Right ventricle myocardium superior (tissue), 1 donor: ENCODE data around the gene CDCA3. TPM values are rescaled to one million over a fixed set of nuclear protein-coding genes. Genes with fewer than 3 reads are reported as not detected.
A peak's percentile ranks its signal among the peaks of the same experiment; 100 is the strongest.

Experiments
- ATAC-seq: fragments of 200-7000 bp; cut with Tn5 transposase; one replicate; pipeline ENCODE4 v1.9.1; 2020; ENCODE audit warnings: mild to moderate bottlenecking; ENCODE audit not compliant: poor library complexity
- DNase-seq: peaks from one replicate; pipeline ENCODE4 v3.0.0-alpha.2; 2020
- intact Hi-C: fragments of 100-400 bp; cut with DNase I; formaldehyde crosslinking; loops from one replicate; pipeline ENCODE4 v1.11.2; 2022
- total RNA-seq: library from RNA; stranded (reverse); fragmentation: NEBNext Ultra II Directional; extraction: Animal tissue kit (Norgen Biotek cat#: 25700); gene quantifications from one replicate; pipeline ENCODE4 v1.2.1, GENCODE V29; 2021
- donor health status: DM: no; HTN: yes; CAD: no; lungs with severe emphysema.

CDCA3 gene
- total RNA-seq, 1 donor from 2014 or later: 1.3 TPM

- intact Hi-C loops: no loop called here
- DNase-seq: no peak
- no peak for ATAC-seq
Observed at GRCh38 chr12:6839482-6840201, 11.4 kb downstream of the CDCA3 start.

- ATAC-seq (no peak), DNase-seq (no peak)
- intact Hi-C loops: no loop called here
Observed at GRCh38 chr12:6838854-6839253, 12.2 kb downstream of the CDCA3 start.

- no peak for ATAC-seq
- peak; percentile 23 for DNase-seq
- intact Hi-C loops: no loop called here
Observed at GRCh38 chr12:6837370-6838060, 13.6 kb downstream of the CDCA3 start.

- intact Hi-C loops: no loop called here
- ATAC-seq: no peak
- peak; percentile 22 for DNase-seq
Observed at GRCh38 chr12:6836851-6837250, 14.2 kb downstream of the CDCA3 start.

- DNase-seq: no peak
- intact Hi-C loops: no loop called here
- ATAC-seq: no peak
Observed at GRCh38 chr12:6834873-6835272, 16.2 kb downstream of the CDCA3 start.

- no peak for DNase-seq
- ATAC-seq: no peak
- intact Hi-C loops: no loop called here
Observed at GRCh38 chr12:6834254-6834653, 16.8 kb downstream of the CDCA3 start.

GRCh38 chr12:6833189-6833890 lies 17.7 kb downstream of the CDCA3 start:
- no peak for DNase-seq
- ATAC-seq: peak; percentile 36
- intact Hi-C loops: no loop called here

- DNase-seq: no peak
- intact Hi-C loops: no loop called here
Observed at GRCh38 chr12:6832125-6832524, 19.0 kb downstream of the CDCA3 start.

GRCh38 chr12:6831450-6831995 lies 19.6 kb downstream of the CDCA3 start:
- intact Hi-C loops: no loop called here
- DNase-seq: no peak
- ATAC-seq: no peak

More at GRCh38 chr12:6832125-6832524, 19.0 kb downstream of the CDCA3 start:
- ATAC-seq: no peak

GRCh38 chr12:6830999-6831398 lies 20.1 kb downstream of the CDCA3 start:
- DNase-seq (no peak), ATAC-seq (no peak)
- intact Hi-C loops: no loop called here

GRCh38 chr12:6830286-6830890 lies 20.7 kb downstream of the CDCA3 start:
- ATAC-seq: no peak
- intact Hi-C loops: no loop called here
- no peak for DNase-seq

- DNase-seq (no peak), ATAC-seq (peak; percentile 4)
- intact Hi-C loops: loop anchor here (5.0 kb wide), 2 partner anchors 77 to 92 kb away; partner anchors contain the start of gene MLF2
Observed at GRCh38 chr12:6829536-6830220, 21.4 kb downstream of the CDCA3 start.

GRCh38 chr12:6828781-6829535 lies 22.1 kb downstream of the CDCA3 start:
- peak; percentile 54 for DNase-seq
- intact Hi-C loops: loop anchor here (5.0 kb wide), 2 partner anchors 77 to 92 kb away; partner anchors contain the start of gene MLF2
- peak; percentile 32 for ATAC-seq

GRCh38 chr12:6827982-6828780 lies 22.9 kb downstream of the CDCA3 start, which contains the start of gene P3H3:
Gene P3H3, plus strand, starts transcription at chr12:6828407. Its CDS starts 34 bp downstream, at chr12:6828441.
- peak; percentile 58 for DNase-seq
- ATAC-seq: peak; percentile 33
- intact Hi-C loops: loop anchor here (5.0 kb wide), 2 partner anchors 76 to 91 kb away; partner anchors contain the start of gene MLF2

- intact Hi-C loops: loop anchor here (5.0 kb wide), 2 partner anchors 75 to 90 kb away; partner anchors contain the start of gene MLF2
- ATAC-seq (peak; percentile 66), DNase-seq (peak; percentile 92)
Observed at GRCh38 chr12:6827437-6827911, 23.6 kb downstream of the CDCA3 start.

GRCh38 chr12:6826734-6827436 lies 24.2 kb downstream of the CDCA3 start:
- DNase-seq (no peak), ATAC-seq (no peak)
- intact Hi-C loops: loop anchor here (5.0 kb wide), 2 partner anchors 75 to 90 kb away; partner anchors contain the start of gene MLF2
